ENCODE data around the gene AFAP1.

Gene AFAP1

DNA sequence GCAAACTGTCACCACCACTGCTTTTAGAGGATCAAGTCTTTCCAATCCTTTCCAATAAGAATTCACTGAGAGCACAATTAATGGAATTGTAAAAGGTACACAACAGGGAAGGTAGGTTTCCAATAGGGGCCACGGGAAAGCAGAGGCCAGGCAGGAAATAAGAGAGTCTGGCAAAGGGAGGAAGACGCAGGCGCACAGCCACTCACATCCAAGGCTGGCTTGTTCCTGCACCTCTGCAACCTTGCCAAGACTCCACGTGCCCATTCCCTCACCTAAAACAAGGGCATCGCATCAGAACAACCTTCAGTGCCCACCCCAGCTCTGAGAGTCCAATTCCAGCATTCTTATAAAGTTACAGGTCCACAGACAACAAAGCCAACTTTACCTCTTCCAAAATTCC is 81.2 kb downstream of the AFAP1 start:
- CTCF ChIA-PET = no interaction called here
- no peak overlapping the region for H3K27ac ChIP-seq (ENCODE audit: extremely low read depth, low read depth, low read length)
- POLR2A ChIA-PET = no interaction called here

DNA sequence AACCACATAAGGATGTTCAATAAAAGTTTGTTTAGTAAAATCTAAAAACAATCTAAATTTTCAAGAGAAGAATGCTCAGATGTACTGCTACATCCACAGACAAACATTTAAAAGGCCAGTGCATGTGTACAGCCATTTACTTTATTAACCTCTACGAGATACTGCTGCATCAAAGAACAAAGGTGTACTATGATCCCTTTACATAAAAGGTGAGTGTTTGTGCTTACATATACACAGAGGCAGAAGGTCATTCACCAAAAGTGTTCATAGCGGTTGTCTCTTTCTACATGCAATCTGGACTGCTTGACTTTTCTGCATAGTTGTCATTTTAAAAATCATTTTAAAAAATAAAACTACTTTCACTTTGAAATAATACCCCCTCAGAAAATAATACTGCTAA is 81.7 kb downstream of the AFAP1 start:
- peaks cover 0 to 14% of the 10 kb centered on the region in 2 experiments; a peak in 1 of 3 replicates for H3K36me3 ChIP-seq (ENCODE audit: control insufficient read depth in 2 of 2, insufficient read depth in 1 of 2, low read length in 2 of 2)
- no peaks in the 10 kb centered on the region for H3K9me3 ChIP-seq (ENCODE audit: control insufficient read depth, insufficient read depth, low read depth, low read length)
- CTCF ChIA-PET = no interaction called here
- no peak overlapping the region for H3K4me3 ChIP-seq (ENCODE audit: low read depth, low read length)
- H3K4me1 ChIP-seq (ENCODE audit: control insufficient read depth, insufficient read depth, low read length) = no peaks in the 10 kb centered on the region
- TF ChIP-seq ZNF785 (tag by site-specific recombination; IDR thresholded peaks at IDR 0.05) (no peak), YY2 (tag by site-specific recombination; IDR thresholded peaks at IDR 0.05) (no peak), ZNF571 (tag by site-specific recombination; IDR thresholded peaks at IDR 0.05) (no peak), ZNF560 (tag by site-specific recombination; IDR thresholded peaks at IDR 0.05; ENCODE audit: borderline replicate concordance) (no peak), ZNF211 (tag by site-specific recombination; IDR thresholded peaks at IDR 0.05; ENCODE audit: low read depth) (no peak), ZNF133 (tag by site-specific recombination; IDR thresholded peaks at IDR 0.05) (no peak), ZNF10 (tag by site-specific recombination; IDR thresholded peaks at IDR 0.05) (no peak), ZBTB21 (tag by site-specific recombination; IDR thresholded peaks at IDR 0.05) (no peak), ZNF132 (tag by site-specific recombination; IDR thresholded peaks at IDR 0.05; ENCODE audit: borderline replicate concordance) (no peak)
- TF ChIP-seq, protein P1, sequence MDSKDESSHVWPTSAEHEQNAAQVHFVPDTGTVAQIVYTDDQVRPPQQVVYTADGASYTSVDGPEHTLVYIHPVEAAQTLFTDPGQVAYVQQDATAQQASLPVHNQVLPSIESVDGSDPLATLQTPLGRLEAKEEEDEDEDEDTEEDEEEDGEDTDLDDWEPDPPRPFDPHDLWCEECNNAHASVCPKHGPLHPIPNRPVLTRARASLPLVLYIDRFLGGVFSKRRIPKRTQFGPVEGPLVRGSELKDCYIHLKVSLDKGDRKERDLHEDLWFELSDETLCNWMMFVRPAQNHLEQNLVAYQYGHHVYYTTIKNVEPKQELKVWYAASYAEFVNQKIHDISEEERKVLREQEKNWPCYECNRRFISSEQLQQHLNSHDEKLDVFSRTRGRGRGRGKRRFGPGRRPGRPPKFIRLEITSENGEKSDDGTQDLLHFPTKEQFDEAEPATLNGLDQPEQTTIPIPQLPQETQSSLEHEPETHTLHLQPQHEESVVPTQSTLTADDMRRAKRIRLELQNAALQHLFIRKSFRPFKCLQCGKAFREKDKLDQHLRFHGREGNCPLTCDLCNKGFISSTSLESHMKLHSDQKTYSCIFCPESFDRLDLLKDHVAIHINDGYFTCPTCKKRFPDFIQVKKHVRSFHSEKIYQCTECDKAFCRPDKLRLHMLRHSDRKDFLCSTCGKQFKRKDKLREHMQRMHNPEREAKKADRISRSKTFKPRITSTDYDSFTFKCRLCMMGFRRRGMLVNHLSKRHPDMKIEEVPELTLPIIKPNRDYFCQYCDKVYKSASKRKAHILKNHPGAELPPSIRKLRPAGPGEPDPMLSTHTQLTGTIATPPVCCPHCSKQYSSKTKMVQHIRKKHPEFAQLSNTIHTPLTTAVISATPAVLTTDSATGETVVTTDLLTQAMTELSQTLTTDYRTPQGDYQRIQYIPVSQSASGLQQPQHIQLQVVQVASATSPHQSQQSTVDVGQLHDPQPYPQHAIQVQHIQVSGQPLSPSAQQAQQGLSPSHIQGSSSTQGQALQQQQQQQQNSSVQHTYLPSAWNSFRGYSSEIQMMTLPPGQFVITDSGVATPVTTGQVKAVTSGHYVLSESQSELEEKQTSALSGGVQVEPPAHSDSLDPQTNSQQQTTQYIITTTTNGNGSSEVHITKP (tag by site-specific recombination; IDR thresholded peaks at IDR 0.05) = no peak
- POLR2A ChIA-PET = no interaction called here
- no peak overlapping the region for H3K27ac ChIP-seq (ENCODE audit: extremely low read depth, low read depth, low read length)

More for the DNA sequence above, 81.2 kb downstream of the AFAP1 start:
- H3K4me3 ChIP-seq (ENCODE audit: low read depth, low read length) = no peak overlapping the region
- peaks cover 0 to 12% of the 10 kb centered on the region in 2 experiments; a peak in 1 of 3 replicates for H3K36me3 ChIP-seq (ENCODE audit: control insufficient read depth in 2 of 2, insufficient read depth in 1 of 2, low read length in 2 of 2)
- H3K9me3 ChIP-seq (ENCODE audit: control insufficient read depth, insufficient read depth, low read depth, low read length) = no peaks in the 10 kb centered on the region
- TF ChIP-seq ZNF837 (tag by site-specific recombination; IDR thresholded peaks at IDR 0.05) (no peak), ZNF394 (tag by site-specific recombination; IDR thresholded peaks at IDR 0.05; ENCODE audit: borderline replicate concordance) (no peak), ZNF2 (tag by site-specific recombination; IDR thresholded peaks at IDR 0.05) (no peak), ZNF473 (tag by site-specific recombination; IDR thresholded peaks at IDR 0.05) (no peak), SP2 (tag by site-specific recombination; IDR thresholded peaks at IDR 0.05) (no peak), ZNF777 (tag by site-specific recombination; IDR thresholded peaks at IDR 0.05; ENCODE audit: borderline replicate concordance) (no peak), ZNF184 (tag by site-specific recombination; IDR thresholded peaks at IDR 0.05) (no peak), ZNF530 (tag by site-specific recombination; IDR thresholded peaks at IDR 0.05; ENCODE audit: low read depth) (no peak), ZNF830 (tag by site-specific recombination; IDR thresholded peaks at IDR 0.05; ENCODE audit: low read depth) (no peak), MEIS1 (CRISPR knock-in tag; IDR thresholded peaks at IDR 0.05; ENCODE audit: borderline replicate concordance) (no peak), ZNF133 (tag by site-specific recombination; IDR thresholded peaks at IDR 0.05) (no peak), ZNF48 (tag by site-specific recombination; IDR thresholded peaks at IDR 0.05) (no peak), ZBTB21 (tag by site-specific recombination; IDR thresholded peaks at IDR 0.05) (no peak)
- TF ChIP-seq, protein P2, sequence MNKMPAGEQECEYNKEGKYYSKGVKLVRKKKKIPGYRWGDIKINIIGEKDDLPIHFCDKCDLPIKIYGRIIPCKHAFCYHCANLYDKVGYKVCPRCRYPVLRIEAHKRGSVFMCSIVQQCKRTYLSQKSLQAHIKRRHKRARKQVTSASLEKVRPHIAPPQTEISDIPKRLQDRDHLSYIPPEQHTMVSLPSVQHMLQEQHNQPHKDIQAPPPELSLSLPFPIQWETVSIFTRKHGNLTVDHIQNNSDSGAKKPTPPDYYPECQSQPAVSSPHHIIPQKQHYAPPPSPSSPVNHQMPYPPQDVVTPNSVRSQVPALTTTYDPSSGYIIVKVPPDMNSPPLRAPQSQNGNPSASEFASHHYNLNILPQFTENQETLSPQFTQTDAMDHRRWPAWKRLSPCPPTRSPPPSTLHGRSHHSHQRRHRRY (tag by site-specific recombination; IDR thresholded peaks at IDR 0.05) = no peak
- TF ChIP-seq, protein P3, sequence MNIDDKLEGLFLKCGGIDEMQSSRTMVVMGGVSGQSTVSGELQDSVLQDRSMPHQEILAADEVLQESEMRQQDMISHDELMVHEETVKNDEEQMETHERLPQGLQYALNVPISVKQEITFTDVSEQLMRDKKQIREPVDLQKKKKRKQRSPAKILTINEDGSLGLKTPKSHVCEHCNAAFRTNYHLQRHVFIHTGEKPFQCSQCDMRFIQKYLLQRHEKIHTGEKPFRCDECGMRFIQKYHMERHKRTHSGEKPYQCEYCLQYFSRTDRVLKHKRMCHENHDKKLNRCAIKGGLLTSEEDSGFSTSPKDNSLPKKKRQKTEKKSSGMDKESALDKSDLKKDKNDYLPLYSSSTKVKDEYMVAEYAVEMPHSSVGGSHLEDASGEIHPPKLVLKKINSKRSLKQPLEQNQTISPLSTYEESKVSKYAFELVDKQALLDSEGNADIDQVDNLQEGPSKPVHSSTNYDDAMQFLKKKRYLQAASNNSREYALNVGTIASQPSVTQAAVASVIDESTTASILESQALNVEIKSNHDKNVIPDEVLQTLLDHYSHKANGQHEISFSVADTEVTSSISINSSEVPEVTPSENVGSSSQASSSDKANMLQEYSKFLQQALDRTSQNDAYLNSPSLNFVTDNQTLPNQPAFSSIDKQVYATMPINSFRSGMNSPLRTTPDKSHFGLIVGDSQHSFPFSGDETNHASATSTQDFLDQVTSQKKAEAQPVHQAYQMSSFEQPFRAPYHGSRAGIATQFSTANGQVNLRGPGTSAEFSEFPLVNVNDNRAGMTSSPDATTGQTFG (tag by site-specific recombination; IDR thresholded peaks at IDR 0.05; ENCODE audit: borderline replicate concordance) = no peak
- TF ChIP-seq, protein P4, sequence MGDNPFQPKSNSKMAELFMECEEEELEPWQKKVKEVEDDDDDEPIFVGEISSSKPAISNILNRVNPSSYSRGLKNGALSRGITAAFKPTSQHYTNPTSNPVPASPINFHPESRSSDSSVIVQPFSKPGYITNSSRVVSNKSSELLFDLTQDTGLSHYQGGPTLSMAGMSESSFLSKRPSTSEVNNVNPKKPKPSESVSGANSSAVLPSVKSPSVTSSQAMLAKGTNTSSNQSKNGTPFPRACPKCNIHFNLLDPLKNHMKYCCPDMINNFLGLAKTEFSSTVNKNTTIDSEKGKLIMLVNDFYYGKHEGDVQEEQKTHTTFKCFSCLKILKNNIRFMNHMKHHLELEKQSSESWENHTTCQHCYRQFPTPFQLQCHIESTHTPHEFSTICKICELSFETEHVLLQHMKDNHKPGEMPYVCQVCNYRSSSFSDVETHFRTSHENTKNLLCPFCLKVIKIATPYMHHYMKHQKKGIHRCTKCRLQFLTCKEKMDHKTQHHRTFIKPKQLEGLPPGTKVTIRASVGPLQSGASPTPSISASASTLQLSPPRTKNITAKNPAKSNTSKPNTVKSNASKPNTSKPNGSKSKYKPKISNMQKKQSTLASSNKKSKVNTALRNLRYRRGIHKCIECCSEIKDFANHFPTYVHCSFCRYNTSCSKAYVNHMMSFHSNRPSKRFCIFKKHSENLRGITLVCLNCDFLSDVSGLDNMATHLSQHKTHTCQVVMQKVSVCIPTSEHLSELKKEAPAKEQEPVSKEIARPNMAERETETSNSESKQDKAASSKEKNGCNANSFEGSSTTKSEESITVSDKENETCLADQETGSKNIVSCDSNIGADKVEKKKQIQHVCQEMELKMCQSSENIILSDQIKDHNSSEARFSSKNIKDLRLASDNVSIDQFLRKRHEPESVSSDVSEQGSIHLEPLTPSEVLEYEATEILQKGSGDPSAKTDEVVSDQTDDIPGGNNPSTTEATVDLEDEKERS (tag by site-specific recombination; IDR thresholded peaks at IDR 0.05) = no peak
- TF ChIP-seq, protein P5, sequence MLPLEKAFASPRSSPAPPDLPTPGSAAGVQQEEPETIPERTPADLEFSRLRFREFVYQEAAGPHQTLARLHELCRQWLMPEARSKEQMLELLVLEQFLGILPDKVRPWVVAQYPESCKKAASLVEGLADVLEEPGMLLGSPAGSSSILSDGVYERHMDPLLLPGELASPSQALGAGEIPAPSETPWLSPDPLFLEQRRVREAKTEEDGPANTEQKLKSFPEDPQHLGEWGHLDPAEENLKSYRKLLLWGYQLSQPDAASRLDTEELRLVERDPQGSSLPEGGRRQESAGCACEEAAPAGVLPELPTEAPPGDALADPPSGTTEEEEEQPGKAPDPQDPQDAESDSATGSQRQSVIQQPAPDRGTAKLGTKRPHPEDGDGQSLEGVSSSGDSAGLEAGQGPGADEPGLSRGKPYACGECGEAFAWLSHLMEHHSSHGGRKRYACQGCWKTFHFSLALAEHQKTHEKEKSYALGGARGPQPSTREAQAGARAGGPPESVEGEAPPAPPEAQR (tag by site-specific recombination; IDR thresholded peaks at IDR 0.05) = no peak
- no peaks in the 10 kb centered on the region for H3K4me1 ChIP-seq (ENCODE audit: control insufficient read depth, insufficient read depth, low read length)
